ENCODE results near the gene HTT.

Gene HTT

GRCh38 chr4:3208826-3209225 lies 134.3 kb downstream of the HTT start:
- TF ChIP-seq SPI1 (IDR thresholded peaks at IDR 0.05; ENCODE audit: borderline replicate concordance, low read depth) (no peak), REST (IDR thresholded peaks at IDR 0.05; ENCODE audit: insufficient replicate concordance, low read depth) (no peak), CTCF (IDR thresholded peaks at IDR 0.05; ENCODE audit: insufficient read depth, low read length) (no peak), GABPA (IDR thresholded peaks at IDR 0.05; ENCODE audit: low read depth) (no peak), POLR2AphosphoS5 (IDR thresholded peaks at IDR 0.05; ENCODE audit: low read depth) (no peak)
- no peak overlapping the region for H3K4me3 ChIP-seq (replicated peaks; ENCODE audit: insufficient read depth, low read length)
- no peaks in the 10 kb centered on the region for H3K27me3 ChIP-seq (ENCODE audit: insufficient read depth, poor library complexity, severe bottlenecking)
- no peak for DNase-seq (ENCODE audit: low read depth in 1 of 2, low spot score in 1 of 2)
- H3K27ac ChIP-seq (replicated peaks): no peak overlapping the region

- TF ChIP-seq CTCF (IDR thresholded peaks at IDR 0.05; ENCODE audit: insufficient read depth, low read length) (no peak), REST (IDR thresholded peaks at IDR 0.05; ENCODE audit: insufficient replicate concordance, low read depth) (no peak), POLR2AphosphoS5 (IDR thresholded peaks at IDR 0.05; ENCODE audit: low read depth) (no peak), GABPA (IDR thresholded peaks at IDR 0.05; ENCODE audit: low read depth) (no peak), SPI1 (IDR thresholded peaks at IDR 0.05; ENCODE audit: borderline replicate concordance, low read depth) (no peak)
- no peaks in the 10 kb centered on the region for H3K27me3 ChIP-seq (ENCODE audit: insufficient read depth, poor library complexity, severe bottlenecking)
- no peak overlapping the region for H3K27ac ChIP-seq (replicated peaks)
- H3K4me3 ChIP-seq (replicated peaks; ENCODE audit: insufficient read depth, low read length): no peak overlapping the region
- no peak for DNase-seq (ENCODE audit: low read depth in 1 of 2, low spot score in 1 of 2)
Measured at GRCh38 chr4:3209551-3210325, 135.3 kb downstream of the HTT start.

- TF ChIP-seq GABPA (IDR thresholded peaks at IDR 0.05; ENCODE audit: low read depth): no peak
- TF ChIP-seq CTCF (IDR thresholded peaks at IDR 0.05; ENCODE audit: insufficient read depth, low read length): no peak
- TF ChIP-seq POLR2AphosphoS5 (IDR thresholded peaks at IDR 0.05; ENCODE audit: low read depth): no peak
- no peak for TF ChIP-seq SPI1 (IDR thresholded peaks at IDR 0.05; ENCODE audit: borderline replicate concordance, low read depth)
- TF ChIP-seq REST (IDR thresholded peaks at IDR 0.05; ENCODE audit: insufficient replicate concordance, low read depth): no peak
- no peak overlapping the region for H3K4me3 ChIP-seq (replicated peaks; ENCODE audit: insufficient read depth, low read length)
- H3K27ac ChIP-seq (replicated peaks): no peak overlapping the region
- H3K27me3 ChIP-seq (ENCODE audit: insufficient read depth, poor library complexity, severe bottlenecking): no peaks in the 10 kb centered on the region
- DNase-seq (ENCODE audit: low read depth in 1 of 2, low spot score in 1 of 2): no peak
Measured at GRCh38 chr4:3210467-3210866, 136.0 kb downstream of the HTT start.
